Spleen (tissue), 11 donors: ENCODE data around the gene NAGLU. TPM values are rescaled to one million over a fixed set of nuclear protein-coding genes. Genes with fewer than 3 reads are reported as not detected.

Source experiments
- DNase-seq: peaks from one replicate; pipeline ENCODE4 v3.0.0-alpha.2; 2020
- H3K27ac ChIP-seq, 8 donors: fragments of 200-600 bp; sonication (generic) in 7 of 8; 1 replicate in 4 of 8; 2 replicates in 4 of 8; pipeline versions ENCODE4 v1.5.0 to v1.8.0; 2016 to 2021; ENCODE audit warnings: inconsistent platforms in 4 of 8, mild to moderate bottlenecking in 4 of 8, moderate library complexity in 1 of 8
- H3K27me3 ChIP-seq, 7 donors: fragments of 200-600 bp; sonication (generic) in 6 of 7; replicated peaks in 1 of 7; 1 replicate in 4 of 7; 2 replicates in 3 of 7; pipeline versions ENCODE4 v1.5.0 to v1.8.0; 2016 to 2021; ENCODE audit warnings: inconsistent platforms in 3 of 7, mild to moderate bottlenecking in 1 of 7
- H3K36me3 ChIP-seq, 6 donors: fragments of 200-600 bp; sonication (generic) in 5 of 6; 1 replicate in 4 of 6; 2 replicates in 2 of 6; pipeline versions ENCODE4 v1.5.0 to v1.8.0; 2016 to 2021; ENCODE audit warnings: inconsistent platforms in 2 of 6
- H3K4me1 ChIP-seq, 6 donors: fragments of 200-600 bp; sonication (generic) in 5 of 6; 1 replicate in 3 of 6; 2 replicates in 3 of 6; pipeline versions ENCODE4 v1.5.0 to v1.8.0; 2016 to 2021; ENCODE audit warnings: inconsistent platforms in 3 of 6
- H3K4me3 ChIP-seq, 8 donors: fragments of 200-600 bp; sonication (generic) in 7 of 8; 1 replicate in 4 of 8; 2 replicates in 4 of 8; pipeline versions ENCODE4 v1.5.0 to v1.8.0; 2016 to 2021; ENCODE audit warnings: inconsistent platforms in 4 of 8, mild to moderate bottlenecking in 4 of 8, moderate library complexity in 2 of 8
- H3K9me3 ChIP-seq, 8 donors: fragments of 200-600 bp; sonication (generic) in 7 of 8; 1 replicate in 4 of 8; 2 replicates in 4 of 8; pipeline versions ENCODE4 v1.5.0 to v1.8.0; 2016 to 2021; ENCODE audit warnings: inconsistent platforms in 4 of 8
- POLR2A ChIP-seq, 3 donors: fragments of 450-650 bp; IDR thresholded peaks; one replicate each; pipeline ENCODE4 v1.5.1; 2017; ENCODE audit warnings: antibody characterized with exemption in 3 of 3, mild to moderate bottlenecking in 1 of 3
- POLR2AphosphoS5 ChIP-seq, 3 donors: sonication (generic); formaldehyde crosslinking; IDR thresholded peaks; one replicate each; pipeline ENCODE4 v1.5.1; 2017; ENCODE audit warnings: antibody characterized with exemption in 3 of 3
- WGBS, 5 donors: extraction: QIAGEN DNeasy Blood & Tissue Kit in 3 of 5; methylation state at CpG; one replicate each; pipeline versions ENCODE4 v1.1.5 to v1.1.7; 2013 to 2018; 5-methylcytosine and 5-hydroxymethylcytosine counted together
- intact Hi-C: fragments of 100-400 bp; cut with DNase I; formaldehyde crosslinking; loops from one replicate; pipeline ENCODE4 v1.15.0; 2023; ENCODE audit warnings: low total_unique reads
- polyA plus RNA-seq, 3 donors: library from polyadenylated mRNA; stranded (reverse); fragments of 200-250 nt; gene quantifications; one replicate each; pipeline ENCODE4 v1.2.1, GENCODE V29; 2013
- total RNA-seq, 7 donors: library from RNA; depleted of rRNA in 3 of 7; stranded (reverse); fragments of >200 nt in 3 of 7; fragmentation: NEBNext Ultra II Directional in 4 of 7; extraction: Animal tissue kit (Norgen Biotek cat#: 25700) in 4 of 7; gene quantifications; one replicate each; pipeline versions ENCODE4 v1.1.0 to v1.2.1, GENCODE V29; 2016 to 2021
- TF ChIP-seq, protein P1 (sequence below), 11 experiments: fragments of 200-600 bp in 7 of 11; fragments of 450-650 bp in 4 of 11; sonication (generic) in 4 of 11; IDR thresholded peaks in 8 of 11; conservative IDR thresholded peaks in 3 of 11; 1 replicate in 7 of 11; 2 replicates in 4 of 11; pipeline versions ENCODE4 v1.4.0 to v1.8.0; 2016 to 2021; ENCODE audit warnings: antibody characterized with exemption in 11 of 11, inconsistent platforms in 4 of 11, mild to moderate bottlenecking in 1 of 11
- donor health status: healthy with polysubstance abuse.
- donor health status: DM: no; HTN: no; CAD: no; lungs with moderate emphysema.
- donor health status: DM: no; HTN: no; CAD: no.
- donor health status: Bipolar disorder and iron deficiency.
- donor health status: healthy.
- donor health status: DM: no; HTN: no; CAD: no.
- donor health status: DM: yes; HTN: yes; CAD: no.

Gene NAGLU
- total and polyA plus RNA-seq, 10 donors, result 27.3 to 61.0 (median 49.3) TPM

DNA sequence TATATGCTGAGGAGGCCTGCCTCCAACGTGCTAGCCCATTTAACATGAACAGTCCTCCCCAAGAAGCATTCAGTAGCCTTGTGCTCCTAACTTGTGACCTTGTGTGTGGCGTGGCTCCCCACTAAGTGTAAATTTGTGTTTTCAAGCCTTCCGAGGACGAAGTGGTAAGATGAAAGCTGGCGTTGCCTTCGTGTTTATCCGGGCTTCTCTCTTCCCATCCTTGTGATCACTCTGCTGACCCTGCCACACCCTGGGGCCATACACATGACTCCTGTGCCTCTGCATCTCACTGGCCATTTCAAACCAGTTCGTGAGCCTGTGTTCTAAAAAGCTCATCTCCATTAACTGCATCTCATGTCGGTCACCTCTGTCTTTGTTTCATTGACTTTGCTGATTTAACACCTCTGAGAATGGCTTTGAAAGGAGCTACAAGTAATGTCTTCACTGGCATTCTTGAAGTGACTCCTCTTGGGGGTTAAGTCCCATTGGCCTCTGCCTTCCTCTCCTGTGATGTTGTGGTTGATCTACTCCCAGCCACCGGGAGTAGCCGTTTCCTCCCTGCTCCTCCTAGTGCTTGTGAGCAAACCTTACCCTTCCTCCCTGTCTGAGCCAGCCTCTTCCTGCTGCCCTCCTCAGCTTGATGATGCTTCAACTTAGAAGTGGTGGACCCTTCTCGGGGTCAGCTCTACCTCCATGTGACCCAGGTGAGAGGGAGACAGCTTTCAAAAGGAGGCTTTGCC, 27.4 kb upstream of the NAGLU start:
- peak overlapping the region in 1 of 8 donors; percentile 11 for H3K27ac ChIP-seq

DNA sequence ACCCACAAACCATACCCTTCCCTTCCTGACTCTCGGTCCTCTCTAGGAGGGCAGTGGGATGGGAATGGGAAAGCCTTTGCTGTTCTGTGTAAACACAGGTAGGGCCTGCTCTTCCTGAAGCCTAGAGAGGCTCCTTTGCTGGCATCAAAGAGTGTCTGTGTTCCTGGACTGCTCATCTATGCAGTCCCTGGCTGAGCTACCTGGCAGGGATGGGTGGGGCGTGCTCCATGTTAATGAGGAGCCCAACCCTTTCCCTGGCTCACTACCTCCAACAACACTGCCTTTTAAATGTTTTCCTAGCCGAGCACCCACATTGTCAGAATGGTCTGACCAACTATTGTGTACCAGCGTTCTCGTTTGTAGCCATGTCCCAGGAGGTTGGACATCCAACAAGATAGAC, 26.6 kb upstream of the NAGLU start:
- Histone ChIP-seq H3K4me3 (no peak overlapping the region), H3K27me3 (no peaks in the 10 kb centered on the region), H3K27ac (peak overlapping the region in 1 of 8 donors; percentile 11), H3K4me1 (peaks cover 0 to 27% (median 13%) of the 10 kb centered on the region in 6 donors), H3K9me3 (no peaks in the 10 kb centered on the region), H3K36me3 (peaks cover 0 to 96% (median 46%) of the 10 kb centered on the region in 6 donors)
- intact Hi-C loops, result no loop called here
- DNase-seq, result no peak
- WGBS, 5 donors, result 74 to 87% (median 79%) methylated on average over 5 of the region's 5 CpGs
- TF ChIP-seq, protein P1, sequence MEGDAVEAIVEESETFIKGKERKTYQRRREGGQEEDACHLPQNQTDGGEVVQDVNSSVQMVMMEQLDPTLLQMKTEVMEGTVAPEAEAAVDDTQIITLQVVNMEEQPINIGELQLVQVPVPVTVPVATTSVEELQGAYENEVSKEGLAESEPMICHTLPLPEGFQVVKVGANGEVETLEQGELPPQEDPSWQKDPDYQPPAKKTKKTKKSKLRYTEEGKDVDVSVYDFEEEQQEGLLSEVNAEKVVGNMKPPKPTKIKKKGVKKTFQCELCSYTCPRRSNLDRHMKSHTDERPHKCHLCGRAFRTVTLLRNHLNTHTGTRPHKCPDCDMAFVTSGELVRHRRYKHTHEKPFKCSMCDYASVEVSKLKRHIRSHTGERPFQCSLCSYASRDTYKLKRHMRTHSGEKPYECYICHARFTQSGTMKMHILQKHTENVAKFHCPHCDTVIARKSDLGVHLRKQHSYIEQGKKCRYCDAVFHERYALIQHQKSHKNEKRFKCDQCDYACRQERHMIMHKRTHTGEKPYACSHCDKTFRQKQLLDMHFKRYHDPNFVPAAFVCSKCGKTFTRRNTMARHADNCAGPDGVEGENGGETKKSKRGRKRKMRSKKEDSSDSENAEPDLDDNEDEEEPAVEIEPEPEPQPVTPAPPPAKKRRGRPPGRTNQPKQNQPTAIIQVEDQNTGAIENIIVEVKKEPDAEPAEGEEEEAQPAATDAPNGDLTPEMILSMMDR (IDR thresholded peaks at IDR 0.05 in 8 of 11, conservative IDR thresholded peaks at IDR 0.05 in 3 of 11), result no peak
- TF ChIP-seq POLR2AphosphoS5 (IDR thresholded peaks at IDR 0.05), result peak in 1 of 3 donors; percentile 13

More for the DNA sequence above, 27.4 kb upstream of the NAGLU start:
- 60 to 69% (median 67%) methylated on average over 12 of the region's 12 CpGs for WGBS, 5 donors
- Histone ChIP-seq H3K9me3 (no peaks in the 10 kb centered on the region), H3K36me3 (peaks cover 0 to 96% (median 41%) of the 10 kb centered on the region in 6 donors), H3K4me3 (no peak overlapping the region), H3K27me3 (no peaks in the 10 kb centered on the region), H3K4me1 (peaks cover 0 to 27% (median 13%) of the 10 kb centered on the region in 6 donors)
- no peak for TF ChIP-seq POLR2A (IDR thresholded peaks at IDR 0.05)
- TF ChIP-seq, protein P1 (IDR thresholded peaks at IDR 0.05 in 8 of 11, conservative IDR thresholded peaks at IDR 0.05 in 3 of 11), result no peak
- DNase-seq, result peak; percentile 7
- intact Hi-C loops, result no loop called here

DNA sequence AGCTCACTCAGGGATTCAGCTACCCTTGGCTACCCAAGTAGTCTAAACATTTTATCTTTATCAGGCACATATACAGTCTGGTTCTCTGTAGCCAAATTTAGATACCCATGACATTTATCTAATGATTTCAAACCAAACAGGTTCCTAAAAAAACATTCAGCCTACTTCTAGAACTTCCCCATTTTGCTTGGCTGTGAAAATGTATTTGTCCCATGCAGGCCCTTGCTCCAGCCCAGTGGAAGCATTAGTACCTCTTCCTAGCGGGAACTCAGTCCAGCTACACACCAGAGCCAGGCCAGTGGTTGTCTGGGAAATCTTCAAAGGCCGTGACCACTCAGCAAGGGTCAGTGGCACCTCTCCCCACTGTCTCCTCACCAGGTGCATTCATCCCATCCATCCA, 26.2 kb upstream of the NAGLU start:
- no peaks in the 10 kb centered on the region for H3K9me3 ChIP-seq
- H3K27me3 ChIP-seq, result no peaks in the 10 kb centered on the region
- H3K4me3 ChIP-seq, result no peak overlapping the region
- no peak for DNase-seq
- no peak overlapping the region for H3K27ac ChIP-seq
- intact Hi-C loops, result loop anchor here (10.0 kb wide), 1 partner anchor 45 kb away; no protein-coding TSS in a partner anchor
- WGBS, 5 donors, result 60 to 78% (median 74%) methylated on average over 2 of the region's 2 CpGs
- TF ChIP-seq POLR2A (IDR thresholded peaks at IDR 0.05) (no peak), POLR2AphosphoS5 (IDR thresholded peaks at IDR 0.05) (no peak)
- TF ChIP-seq, protein P1 (IDR thresholded peaks at IDR 0.05 in 8 of 11, conservative IDR thresholded peaks at IDR 0.05 in 3 of 11), result no peak
- peaks cover 0 to 27% (median 13%) of the 10 kb centered on the region in 6 donors for H3K4me1 ChIP-seq
- H3K36me3 ChIP-seq, result peaks cover 0 to 96% (median 48%) of the 10 kb centered on the region in 6 donors

DNA sequence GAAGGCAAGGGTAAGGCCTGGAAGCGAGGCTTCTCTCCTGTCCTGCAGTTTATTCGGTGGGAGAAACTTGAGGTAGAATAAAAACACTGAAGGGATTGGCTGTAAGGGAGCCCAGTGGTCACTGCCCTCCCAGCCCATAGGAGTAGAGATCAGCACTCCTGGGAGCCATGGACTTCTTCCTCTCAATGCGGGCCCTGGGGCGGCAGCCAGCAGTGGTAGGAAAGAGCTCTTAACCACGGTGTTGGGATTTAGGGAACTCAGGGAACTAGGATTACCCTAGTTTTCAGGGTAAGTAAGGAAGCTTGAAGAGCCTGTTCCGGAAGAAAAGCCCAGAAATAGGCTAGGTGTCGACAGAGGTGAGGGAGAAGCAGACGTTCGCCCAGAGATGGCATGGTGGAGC, 23.8 kb upstream of the NAGLU start:
- Histone ChIP-seq H3K27me3 (no peaks in the 10 kb centered on the region), H3K9me3 (no peaks in the 10 kb centered on the region), H3K4me3 (no peak overlapping the region), H3K27ac (peak overlapping the region in 7 of 8 donors; percentile 34 to 60 (median 44)), H3K4me1 (peaks cover 2 to 43% (median 23%) of the 10 kb centered on the region in 6 donors), H3K36me3 (peaks cover 0 to 96% (median 39%) of the 10 kb centered on the region in 6 donors)
- WGBS, 5 donors, result 74 to 90% (median 79%) methylated on average over 9 of the region's 9 CpGs
- intact Hi-C loops, result loop anchor here (10.0 kb wide), 1 partner anchor 47 kb away; no protein-coding TSS in a partner anchor
- TF ChIP-seq, protein P1 (IDR thresholded peaks at IDR 0.05 in 8 of 11, conservative IDR thresholded peaks at IDR 0.05 in 3 of 11), result no peak
- TF ChIP-seq POLR2A (IDR thresholded peaks at IDR 0.05) (no peak), POLR2AphosphoS5 (IDR thresholded peaks at IDR 0.05) (no peak)
- DNase-seq, result no peak
